Calu3 (cell line): Measurements from ENCODE around the gene DUSP28. TPM values are rescaled to one million over a fixed set of nuclear protein-coding genes. Genes with fewer than 3 reads are reported as not detected.

Experiments used
- BruUV-seq: library from RNA; stranded (reverse); fragments of 400-500 nt; replicated peaks from 2 replicates; lab custom pipeline; 2021; lab: Mats Ljungman, UMichigan
- CTCF ChIA-PET: fragments of 300-600 bp; sonication (Branson Sonifier 250); formaldehyde crosslinking; loops from one replicate; lab custom pipeline; 2022; ENCODE audit warnings: antibody characterized with exemption; lab: Charles Lee
- DNase-seq: peaks from one replicate; pipeline ENCODE4 v3.0.0; 2022
- H3K27ac Mint-ChIP-seq: one replicate; pipeline ENCODE4 v1.8.0; 2022; ENCODE audit warnings: mixed read lengths; ENCODE audit not compliant: unreplicated experiment
- H3K27me3 Mint-ChIP-seq: one replicate; pipeline ENCODE4 v1.8.0; 2022; ENCODE audit warnings: mixed read lengths; ENCODE audit not compliant: unreplicated experiment
- H3K36me3 Mint-ChIP-seq: one replicate; pipeline ENCODE4 v1.8.0; 2022; ENCODE audit warnings: mild to moderate bottlenecking, moderate library complexity, mixed read lengths; ENCODE audit not compliant: insufficient read depth, unreplicated experiment
- H3K4me1 Mint-ChIP-seq: one replicate; pipeline ENCODE4 v1.8.0; 2022; ENCODE audit warnings: mild to moderate bottlenecking, low read depth, mixed read lengths; ENCODE audit not compliant: unreplicated experiment
- H3K4me3 Mint-ChIP-seq: one replicate; pipeline ENCODE4 v1.8.0; 2022; ENCODE audit warnings: mild to moderate bottlenecking, low read depth, moderate library complexity, mixed read lengths; ENCODE audit not compliant: unreplicated experiment
- H3K9me3 Mint-ChIP-seq: one replicate; pipeline ENCODE4 v1.8.0; 2022; ENCODE audit warnings: low read depth, mixed read lengths; ENCODE audit not compliant: unreplicated experiment
- intact Hi-C: fragments of 100-400 bp; cut with micrococcal nuclease; formaldehyde crosslinking; loops from one replicate; pipeline ENCODE4 v1.10.0; 2022; ENCODE audit not compliant: unreplicated experiment
- total RNA-seq: library from RNA; stranded (reverse); gene quantifications from 2 replicates; pipeline ENCODE4 v1.2.3, GENCODE V29; 2022
- TF ChIP-seq, protein P1 (sequence below): fragments of 200-600 bp; IDR thresholded peaks from one replicate; pipeline ENCODE4 v1.8.0; 2022; ENCODE audit warnings: antibody characterized with exemption; ENCODE audit not compliant: unreplicated experiment

The DUSP28 gene
- total RNA-seq, 1 experiment from 2014 or later = 8.5 TPM

DNA sequence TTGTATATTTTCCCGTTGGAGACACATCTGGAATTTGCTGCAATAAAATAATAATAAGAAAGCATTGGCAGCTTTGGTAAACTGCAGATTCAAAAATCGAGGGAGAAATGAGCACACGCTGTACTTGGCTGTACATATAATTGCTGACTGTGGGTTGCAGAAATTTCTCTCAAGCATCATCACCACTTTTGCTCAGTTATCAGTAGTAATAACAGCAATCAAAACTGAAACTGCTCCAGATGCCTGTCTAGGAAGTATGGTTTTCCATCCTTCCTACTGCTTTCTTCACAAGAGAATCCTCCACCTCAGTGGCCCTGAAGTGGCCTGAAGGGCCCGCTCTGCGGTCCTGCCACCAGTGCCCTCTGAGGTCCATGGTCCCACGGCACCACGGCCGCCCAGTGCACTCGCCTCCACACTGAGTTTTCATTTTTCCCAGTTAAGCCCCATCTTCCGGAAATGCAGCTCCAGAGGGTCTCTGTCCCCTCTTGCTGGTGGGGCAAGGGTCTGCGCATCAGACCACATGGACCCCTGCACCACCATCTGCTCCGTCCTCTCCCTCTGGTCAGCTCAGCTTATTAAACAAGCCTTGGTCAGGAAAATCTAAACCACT, 3.9 kb downstream of the DUSP28 start:
- Mint-ChIP-seq H3K4me1 (peaks cover 44% of the 10 kb centered on the region), H3K4me3 (peak overlapping the region; percentile 85), H3K27ac (peak overlapping the region; percentile 97), H3K36me3 (peaks cover 82% of the 10 kb centered on the region), H3K9me3 (no peaks in the 10 kb centered on the region), H3K27me3 (no peaks in the 10 kb centered on the region)
- CTCF ChIA-PET = no interaction called here
- no peak for DNase-seq
- no TSS peak for BruUV-seq
- intact Hi-C loops = no loop called here
- TF ChIP-seq, protein P1, sequence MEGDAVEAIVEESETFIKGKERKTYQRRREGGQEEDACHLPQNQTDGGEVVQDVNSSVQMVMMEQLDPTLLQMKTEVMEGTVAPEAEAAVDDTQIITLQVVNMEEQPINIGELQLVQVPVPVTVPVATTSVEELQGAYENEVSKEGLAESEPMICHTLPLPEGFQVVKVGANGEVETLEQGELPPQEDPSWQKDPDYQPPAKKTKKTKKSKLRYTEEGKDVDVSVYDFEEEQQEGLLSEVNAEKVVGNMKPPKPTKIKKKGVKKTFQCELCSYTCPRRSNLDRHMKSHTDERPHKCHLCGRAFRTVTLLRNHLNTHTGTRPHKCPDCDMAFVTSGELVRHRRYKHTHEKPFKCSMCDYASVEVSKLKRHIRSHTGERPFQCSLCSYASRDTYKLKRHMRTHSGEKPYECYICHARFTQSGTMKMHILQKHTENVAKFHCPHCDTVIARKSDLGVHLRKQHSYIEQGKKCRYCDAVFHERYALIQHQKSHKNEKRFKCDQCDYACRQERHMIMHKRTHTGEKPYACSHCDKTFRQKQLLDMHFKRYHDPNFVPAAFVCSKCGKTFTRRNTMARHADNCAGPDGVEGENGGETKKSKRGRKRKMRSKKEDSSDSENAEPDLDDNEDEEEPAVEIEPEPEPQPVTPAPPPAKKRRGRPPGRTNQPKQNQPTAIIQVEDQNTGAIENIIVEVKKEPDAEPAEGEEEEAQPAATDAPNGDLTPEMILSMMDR = no peak

DNA sequence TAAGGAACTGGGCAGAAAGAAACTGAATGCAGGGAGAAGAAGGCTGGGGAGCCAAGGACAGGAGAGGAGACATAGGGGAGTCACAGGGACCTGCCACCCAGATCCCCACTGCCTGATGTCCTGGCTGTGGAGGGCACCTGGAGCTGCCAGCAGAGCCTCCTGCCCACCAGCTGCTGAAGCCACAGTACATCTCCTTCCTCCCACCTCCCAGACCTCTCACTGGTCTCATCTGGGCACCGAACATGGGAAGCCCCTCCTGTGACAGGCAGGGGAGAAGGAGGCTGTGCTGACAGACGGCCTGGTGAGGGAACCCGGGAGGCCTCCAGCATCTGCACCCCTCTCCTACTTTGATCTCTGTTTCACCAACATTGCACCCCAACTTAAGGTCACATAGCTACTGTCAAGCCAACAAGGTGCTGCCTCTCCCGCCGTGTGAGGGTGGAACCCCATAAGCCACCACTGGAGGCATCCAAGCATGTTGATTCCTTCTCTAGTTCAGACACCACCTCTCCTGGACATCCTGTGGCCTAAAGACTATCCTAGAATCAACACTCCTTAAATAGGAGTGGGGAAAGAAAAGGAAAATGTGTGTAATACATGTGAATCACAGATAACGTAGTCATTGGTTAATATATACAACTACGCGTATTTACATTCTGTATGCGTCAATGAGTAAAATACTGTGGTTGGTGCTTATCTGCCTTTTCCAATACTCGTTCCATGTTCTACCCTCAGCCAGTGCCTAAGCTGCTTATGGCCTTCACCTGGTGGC, 4.6 kb downstream of the DUSP28 start:
- CTCF ChIA-PET = interaction anchor here (2.0 to 3.5 kb wide), 4 partner anchors 15 to 51 kb away, joined by 7 to 38 read pairs (median 18); partner anchors contain the start of gene CAPN10
- intact Hi-C loops = no loop called here
- TSS peak; percentile 1 for BruUV-seq
- DNase-seq = peak; percentile 50
- Mint-ChIP-seq H3K4me1 (peaks cover 44% of the 10 kb centered on the region), H3K36me3 (peaks cover 82% of the 10 kb centered on the region), H3K4me3 (peak overlapping the region; percentile 85), H3K9me3 (no peaks in the 10 kb centered on the region), H3K27ac (peak overlapping the region; percentile 97), H3K27me3 (no peaks in the 10 kb centered on the region)
- TF ChIP-seq, protein P1 = peak; percentile 36

DNA sequence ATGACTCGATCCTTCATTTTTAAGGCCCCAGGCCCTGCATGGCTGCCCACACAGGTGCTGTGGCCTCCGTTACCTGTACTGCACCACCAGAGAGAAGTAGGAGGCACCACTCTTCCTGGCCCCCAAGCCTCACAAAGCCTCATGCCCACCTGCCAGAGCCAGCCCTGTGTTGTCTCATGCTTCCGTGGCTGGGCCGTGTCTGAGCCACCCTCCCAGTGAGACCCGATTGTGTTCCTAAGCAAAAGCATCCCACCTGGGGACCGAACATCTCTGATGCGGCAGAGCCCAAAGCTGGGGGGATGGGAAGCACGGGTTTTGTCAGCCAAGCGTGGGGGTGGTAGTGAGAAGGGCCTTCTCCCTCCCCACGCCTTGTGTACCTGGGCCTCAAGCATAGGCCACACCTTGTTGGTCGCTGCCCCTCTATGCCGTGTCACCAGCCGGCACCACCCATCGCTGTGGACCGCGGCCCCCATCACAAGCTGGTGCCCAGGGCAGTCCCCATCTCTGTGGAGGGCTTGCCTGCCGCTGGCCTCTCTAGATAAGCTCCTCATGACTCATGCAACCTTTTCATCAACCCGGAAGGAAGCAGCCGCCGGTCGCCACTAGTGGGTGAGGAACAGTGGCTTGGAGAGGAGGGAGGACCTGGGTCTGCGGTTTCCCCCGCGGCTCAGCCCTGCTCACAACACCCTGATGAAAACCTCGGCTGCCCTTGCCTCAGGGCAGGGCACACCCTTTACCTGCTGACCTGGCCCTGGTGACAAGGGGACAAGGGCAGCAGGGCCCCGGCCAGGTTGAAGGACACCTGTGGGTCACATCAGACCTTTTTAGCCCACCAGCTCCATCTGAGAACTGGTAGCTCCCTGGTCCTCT, 5.4 kb downstream of the DUSP28 start:
- peak overlapping the region; percentile 97 for H3K27ac Mint-ChIP-seq
- DNase-seq = peak; percentile 93
- CTCF ChIA-PET = interaction anchor here (0.6 to 3.5 kb wide), 10 partner anchors 9 to 275 kb away, joined by 3 to 38 read pairs (median 6); partner anchors contain the start of gene CAPN10
- H3K36me3 Mint-ChIP-seq = peaks cover 79% of the 10 kb centered on the region
- no peaks in the 10 kb centered on the region for H3K27me3 Mint-ChIP-seq
- H3K9me3 Mint-ChIP-seq = no peaks in the 10 kb centered on the region
- TF ChIP-seq, protein P1 = no peak
- peaks cover 45% of the 10 kb centered on the region for H3K4me1 Mint-ChIP-seq
- no TSS peak for BruUV-seq
- intact Hi-C loops = no loop called here
- peak overlapping the region; percentile 85 for H3K4me3 Mint-ChIP-seq
